GM23338 (cell line): ENCODE results near the gene SCARF1. TPM values are rescaled to one million over a fixed set of nuclear protein-coding genes. Genes with fewer than 3 reads are reported as not detected.

Experiments
- ATAC-seq: fragments of 200-7000 bp; cut with Tn5 transposase; 3 replicates; pipeline ENCODE4 v1.9.1; 2020
- DNase-seq: peaks from one replicate; pipeline ENCODE4 v3.0.0-alpha.2; 2015; ENCODE audit warnings: low spot score
- H2AFZ ChIP-seq: fragments of 200-600 bp; sonication (generic); 2 replicates; pipeline ENCODE4 v1.8.0; 2016; ENCODE audit warnings: antibody characterized with exemption, mild to moderate bottlenecking, moderate library complexity
- H3F3A ChIP-seq: fragments of 200-600 bp; sonication (generic); replicated peaks from 2 replicates; pipeline ENCODE4 v1.8.0; 2017; ENCODE audit warnings: antibody characterized with exemption, mixed run types, low read depth
- H3K27ac ChIP-seq: fragments of 200-600 bp; sonication (generic); 2 replicates; pipeline ENCODE4 v1.6.1; 2016; ENCODE audit warnings: low read depth
- H3K27me3 ChIP-seq: fragments of 200-600 bp; sonication (generic); 2 replicates; pipeline ENCODE4 v1.8.0; 2016; ENCODE audit warnings: mild to moderate bottlenecking, mixed run types, moderate library complexity; ENCODE audit not compliant: insufficient read depth
- H3K36me3 ChIP-seq: fragments of 200-600 bp; sonication (generic); 2 replicates; pipeline ENCODE4 v1.8.0; 2016; ENCODE audit warnings: mild to moderate bottlenecking; ENCODE audit not compliant: insufficient read depth
- H3K4me1 ChIP-seq: fragments of 200-600 bp; sonication (generic); 2 replicates; pipeline ENCODE4 v1.8.0; 2016; ENCODE audit warnings: mild to moderate bottlenecking, moderate library complexity; ENCODE audit not compliant: insufficient read depth
- H3K4me2 ChIP-seq: fragments of 200-600 bp; sonication (generic); 2 replicates; pipeline ENCODE4 v1.7.1; 2017; ENCODE audit warnings: mixed run types
- H3K4me3 ChIP-seq: fragments of 200-600 bp; sonication (generic); 2 replicates; pipeline ENCODE4 v1.6.1; 2016; ENCODE audit warnings: mixed run types
- H3K79me2 ChIP-seq: fragments of 200-600 bp; sonication (generic); replicated peaks from 2 replicates; pipeline ENCODE4 v1.8.0; 2017; ENCODE audit warnings: mild to moderate bottlenecking; ENCODE audit not compliant: insufficient read depth
- H3K9me2 ChIP-seq: fragments of 200-600 bp; sonication (generic); 2 replicates; pipeline ENCODE4 v1.8.0; 2017; ENCODE audit not compliant: insufficient read depth
- H4K20me1 ChIP-seq: fragments of 200-600 bp; sonication (generic); replicated peaks from 2 replicates; pipeline ENCODE4 v1.8.0; 2017; ENCODE audit warnings: mild to moderate bottlenecking; ENCODE audit not compliant: insufficient read depth
- H3K27ac Mint-ChIP-seq: 2 replicates; pipeline ENCODE4 v1.8.0; 2020; ENCODE audit warnings: inconsistent platforms, mild to moderate bottlenecking, moderate library complexity, mixed read lengths
- H3K27me3 Mint-ChIP-seq: 3 replicates; pipeline ENCODE4 v1.8.0; 2022; ENCODE audit warnings: low read depth, mild to moderate bottlenecking, moderate library complexity, mixed read lengths, inconsistent platforms; ENCODE audit not compliant: insufficient read depth, poor library complexity
- H3K36me3 Mint-ChIP-seq: 3 replicates; pipeline ENCODE4 v1.8.0; 2021; ENCODE audit warnings: low read depth, mild to moderate bottlenecking, inconsistent platforms, moderate library complexity, mixed read lengths
- H3K4me1 Mint-ChIP-seq: 3 replicates; pipeline ENCODE4 v1.8.0; 2020; ENCODE audit warnings: mild to moderate bottlenecking, inconsistent platforms, mixed read lengths
- H3K4me3 Mint-ChIP-seq: 3 replicates; pipeline ENCODE4 v1.8.0; 2021; ENCODE audit warnings: moderate library complexity, mild to moderate bottlenecking, inconsistent platforms, mixed read lengths
- H3K9me3 Mint-ChIP-seq: 3 replicates; pipeline ENCODE4 v1.8.0; 2020; ENCODE audit warnings: moderate library complexity, mild to moderate bottlenecking, inconsistent platforms, mixed read lengths
- CREB1 ChIP-seq: fragments of 250-450 bp; sonication (Bioruptor Pico); IDR thresholded peaks from 2 replicates; pipeline ENCODE4 v1.5.0; 2020; ENCODE audit warnings: low read depth, mild to moderate bottlenecking, moderate library complexity
- CTCF ChIP-seq, 2 experiments: fragments of 200-600 bp in 1 of 2; sonication (generic) in 1 of 2; conservative IDR thresholded peaks; 2 replicates each; pipeline versions ENCODE4 v1.5.1 to v1.6.1; 2016 to 2017; ENCODE audit warnings: antibody characterized with exemption in 2 of 2, low read depth in 2 of 2, mild to moderate bottlenecking in 2 of 2, moderate library complexity in 1 of 2
- ETS1 ChIP-seq: IDR thresholded peaks from 2 replicates; pipeline ENCODE4 v1.6.1; 2016; ENCODE audit warnings: antibody characterized with exemption
- EZH2 ChIP-seq: fragments of 200-600 bp; sonication (generic); IDR thresholded peaks from one replicate; pipeline ENCODE4 v1.8.0; 2017; ENCODE audit warnings: antibody characterized with exemption, mild to moderate bottlenecking, low read depth; ENCODE audit not compliant: unreplicated experiment
- EZH2phosphoT487 ChIP-seq: fragments of 200-600 bp; sonication (generic); IDR thresholded peaks from one replicate; pipeline ENCODE4 v1.8.1; 2018; ENCODE audit warnings: antibody characterized with exemption; ENCODE audit not compliant: unreplicated experiment
- JUNB ChIP-seq: IDR thresholded peaks from one replicate; pipeline ENCODE4 v1.6.1; 2016; ENCODE audit warnings: antibody characterized with exemption; ENCODE audit not compliant: unreplicated experiment
- NANOG ChIP-seq: IDR thresholded peaks from 2 replicates; pipeline ENCODE4 v1.6.1; 2016; ENCODE audit warnings: antibody characterized with exemption, borderline replicate concordance
- POLR2AphosphoS5 ChIP-seq: IDR thresholded peaks from 2 replicates; pipeline ENCODE4 v1.6.1; 2016; ENCODE audit warnings: antibody characterized with exemption, low read depth
- REST ChIP-seq: IDR thresholded peaks from one replicate; pipeline ENCODE4 v1.6.1; 2018; ENCODE audit warnings: antibody characterized with exemption; ENCODE audit not compliant: unreplicated experiment
- STAT1 ChIP-seq: IDR thresholded peaks from one replicate; pipeline ENCODE4 v1.6.1; 2016; ENCODE audit warnings: antibody characterized with exemption; ENCODE audit not compliant: unreplicated experiment
- ZNF114 ChIP-seq: fragments of 250-450 bp; sonication (Bioruptor Pico); IDR thresholded peaks from 2 replicates; pipeline ENCODE4 v1.5.0; 2020; ENCODE audit warnings: mild to moderate bottlenecking, moderate library complexity
- ZNF331 ChIP-seq: fragments of 250-450 bp; sonication (Bioruptor Pico); IDR thresholded peaks from 2 replicates; pipeline ENCODE4 v1.5.0; 2020; ENCODE audit warnings: low read depth, mild to moderate bottlenecking, moderate library complexity
- ZNF462 ChIP-seq: fragments of 250-450 bp; sonication (Bioruptor Pico); IDR thresholded peaks from 2 replicates; pipeline ENCODE4 v1.5.0; 2020; ENCODE audit warnings: mild to moderate bottlenecking, moderate library complexity
- polyA plus RNA-seq: library from polyadenylated mRNA; unstranded; fragments of >200 nt; fragmentation: Nextera tagmentation; extraction: Ambion mirVana; gene quantifications from 2 replicates; pipeline ENCODE4 v1.2.1, GENCODE V29; 2016
- total RNA-seq: library from RNA; depleted of rRNA; stranded (reverse); fragments of >200 nt; shearing (Covaris generic); gene quantifications from 2 replicates; pipeline ENCODE4 v1.2.3, GENCODE V29; 2014

The SCARF1 gene
- total and polyA plus RNA-seq, 2 experiments from 2014 or later: 0.76 to 1.6 TPM

GRCh38 chr17:1658100-1658499 is 12.6 kb upstream of the SCARF1 start:
- Mint-ChIP-seq H3K4me3 (no peak overlapping the region), H3K27ac (no peak overlapping the region), H3K4me1 (no peaks in the 10 kb centered on the region), H3K27me3 (peaks cover 7% of the 10 kb centered on the region), H3K36me3 (peaks cover 98% of the 10 kb centered on the region), H3K9me3 (no peaks in the 10 kb centered on the region)
- H2AFZ ChIP-seq: no peak overlapping the region
- no peaks in the 10 kb centered on the region; the same call in 1 of the 2 replicates for H3K79me2 ChIP-seq
- H4K20me1 ChIP-seq: peaks cover 10% of the 10 kb centered on the region; the same call in 1 of the 2 replicates
- H3K27ac ChIP-seq: no peak overlapping the region
- DNase-seq (no peak), ATAC-seq (no peak)
- peaks cover 19% of the 10 kb centered on the region for H3F3A ChIP-seq
- H3K9me2 ChIP-seq: no peaks in the 10 kb centered on the region
- peaks cover 91% of the 10 kb centered on the region for H3K36me3 ChIP-seq
- H3K27me3 ChIP-seq: no peaks in the 10 kb centered on the region
- H3K4me2 ChIP-seq: no peak overlapping the region
- no peak overlapping the region for H3K4me3 ChIP-seq
- no peak for TF ChIP-seq POLR2AphosphoS5
- TF ChIP-seq ETS1: no peak
- TF ChIP-seq EZH2: no peak
- TF ChIP-seq JUNB: no peak
- TF ChIP-seq CTCF (conservative IDR thresholded peaks at IDR 0.05; ENCODE audit: low read depth in 2 of 2): no peak
- no peak for TF ChIP-seq CREB1
- TF ChIP-seq ZNF462 (CRISPR knock-in tag): no peak
- TF ChIP-seq REST: no peak
- no peak for TF ChIP-seq STAT1
- no peak for TF ChIP-seq ZNF114 (CRISPR knock-in tag)
- TF ChIP-seq ZNF331 (CRISPR knock-in tag): no peak
- TF ChIP-seq NANOG: no peak
- no peak for TF ChIP-seq EZH2phosphoT487
- H3K4me1 ChIP-seq: no peaks in the 10 kb centered on the region
